H1 (cell line): ENCODE measurements around the gene SLC22A3. TPM values are rescaled to one million over a fixed set of nuclear protein-coding genes. Genes with fewer than 3 reads are reported as not detected.

ENCODE experiments used
- CTCF ChIA-PET: fragments of 300-600 bp; sonication (Branson Sonifier 250); formaldehyde crosslinking; loops from one replicate; lab custom pipeline; 2021; ENCODE audit not compliant: partially characterized antibody; lab: Charles Lee
- POLR2A ChIA-PET: fragments of 300-600 bp; sonication (Branson Sonifier 250); formaldehyde crosslinking; loops from one replicate; lab custom pipeline; 2021; ENCODE audit warnings: inconsistent platforms; ENCODE audit not compliant: partially characterized antibody; lab: Charles Lee
- DNase-seq, 2 experiments: peaks; one replicate each; pipeline versions ENCODE4 v3.0.0 to v3.0.0-alpha.2; 2010 to 2022; ENCODE audit warnings: low spot score in 2 of 2, low read depth in 1 of 2, mixed read lengths in 1 of 2
- FAIRE-seq: peaks from 2 replicates; lab custom pipeline; 2011; peaks lifted over from hg19 to GRCh38; lab: Jason Lieb, UNC
- H2AFZ ChIP-seq: 2 replicates; pipeline ENCODE4 v1.8.1; 2012; ENCODE audit warnings: low read length, inconsistent platforms
- H2AK5ac ChIP-seq: 2 replicates; pipeline ENCODE4 v1.6.1; 2013; ENCODE audit warnings: low read depth, low read length
- H2BK120ac ChIP-seq: replicated peaks from 2 replicates; pipeline ENCODE3; 2013; ENCODE audit warnings: low read depth, low read length, inconsistent platforms
- H2BK12ac ChIP-seq: 2 replicates; pipeline ENCODE4 v1.6.1; 2013; ENCODE audit warnings: low read depth, low read length
- H2BK15ac ChIP-seq: 2 replicates; pipeline ENCODE4 v1.6.1; 2013; ENCODE audit warnings: low read length
- H2BK20ac ChIP-seq: 2 replicates; pipeline ENCODE4 v1.6.1; 2013; ENCODE audit warnings: low read length
- H2BK5ac ChIP-seq: 2 replicates; pipeline ENCODE4 v1.6.1; 2013; ENCODE audit warnings: low read depth, low read length
- H3K14ac ChIP-seq: 2 replicates; pipeline ENCODE4 v1.6.1; 2013; ENCODE audit warnings: inconsistent platforms; ENCODE audit not compliant: insufficient read length
- H3K18ac ChIP-seq: 2 replicates; pipeline ENCODE4 v1.6.1; 2013; ENCODE audit warnings: low read length; ENCODE audit errors: extremely low read depth
- H3K23ac ChIP-seq: 2 replicates; pipeline ENCODE4 v1.6.1; 2013; ENCODE audit warnings: inconsistent platforms; ENCODE audit not compliant: insufficient read length
- H3K23me2 ChIP-seq: 2 replicates; pipeline ENCODE4 v1.6.1; 2013; ENCODE audit warnings: low read depth, low read length
- H3K27ac ChIP-seq: 2 replicates; pipeline ENCODE4 v1.6.1; 2011; ENCODE audit warnings: low read depth, low read length, inconsistent platforms
- H3K27me3 ChIP-seq, 4 experiments: replicated peaks in 1 of 4; 1 replicate in 1 of 4; 2 replicates in 3 of 4; pipeline versions ENCODE4 v1.6.1 to v1.8.1; 2011 to 2013; ENCODE audit warnings: low read length in 3 of 4, mild to moderate bottlenecking in 3 of 4, inconsistent platforms in 2 of 4, mixed read lengths in 2 of 4, moderate library complexity in 1 of 4; ENCODE audit not compliant: control insufficient read depth in 3 of 4, insufficient read depth in 3 of 4; ENCODE audit errors: extremely low read depth in 1 of 4
- H3K36me3 ChIP-seq, 4 experiments: 2 replicates each; pipeline versions ENCODE4 v1.6.1 to v1.8.1; 2011 to 2013; ENCODE audit warnings: mild to moderate bottlenecking in 4 of 4, low read length in 3 of 4, moderate library complexity in 2 of 4, control low read depth in 1 of 4, inconsistent platforms in 1 of 4; ENCODE audit not compliant: insufficient read depth in 4 of 4, control insufficient read depth in 2 of 4
- H3K4ac ChIP-seq: replicated peaks from 2 replicates; pipeline ENCODE3; 2013; ENCODE audit warnings: low read length, low read depth, mixed read lengths, inconsistent platforms; ENCODE audit not compliant: insufficient read length
- H3K4me1 ChIP-seq, 4 experiments: replicated peaks in 1 of 4; 1 replicate in 1 of 4; 2 replicates in 3 of 4; pipeline versions ENCODE4 v1.6.1 to v1.8.1; 2011 to 2013; ENCODE audit warnings: low read length in 3 of 4, inconsistent platforms in 2 of 4, mixed read lengths in 1 of 4; ENCODE audit not compliant: insufficient read depth in 4 of 4, control insufficient read depth in 3 of 4
- H3K4me2 ChIP-seq, 2 experiments: 2 replicates each; pipeline versions ENCODE4 v1.6.1 to v1.8.1; 2011 to 2013; ENCODE audit warnings: low read depth in 2 of 2, low read length in 2 of 2, control low read depth in 1 of 2, inconsistent platforms in 1 of 2, mild to moderate bottlenecking in 1 of 2; ENCODE audit not compliant: insufficient read depth in 1 of 2
- H3K4me3 ChIP-seq, 4 experiments: fragments of 200-600, 300-600 bp in 1 of 4; sonication (generic), shearing (Covaris generic), sonication (Bioruptor Twin) in 1 of 4; 2 replicates each; pipeline versions ENCODE4 v1.5.1 to v1.8.1; 2011 to 2016; ENCODE audit warnings: low read length in 4 of 4, low read depth in 3 of 4, control low read depth in 2 of 4, inconsistent platforms in 2 of 4, mild to moderate bottlenecking in 2 of 4, mixed read lengths in 1 of 4, moderate library complexity in 1 of 4; ENCODE audit not compliant: insufficient read depth in 2 of 4; ENCODE audit errors: extremely low read depth in 1 of 4
- H3K56ac ChIP-seq: replicated peaks from 2 replicates; pipeline ENCODE3; 2013; ENCODE audit warnings: low read depth, mild to moderate bottlenecking, mixed read lengths, low read length, inconsistent platforms; ENCODE audit not compliant: insufficient read length
- H3K79me1 ChIP-seq: 2 replicates; pipeline ENCODE4 v1.6.1; 2013; ENCODE audit warnings: low read depth, low read length, control low read depth
- H3K79me2 ChIP-seq, 2 experiments: 2 replicates each; pipeline versions ENCODE4 v1.6.1 to v1.8.1; 2012 to 2013; ENCODE audit warnings: low read length in 2 of 2, mild to moderate bottlenecking in 2 of 2, inconsistent platforms in 1 of 2; ENCODE audit not compliant: insufficient read depth in 2 of 2, control insufficient read depth in 1 of 2
- H3K9ac ChIP-seq, 4 experiments: replicated peaks in 1 of 4; 1 replicate in 1 of 4; 2 replicates in 3 of 4; pipeline versions ENCODE4 v1.6.1 to v1.8.1; 2011 to 2013; ENCODE audit warnings: low read depth in 3 of 4, low read length in 3 of 4, control low read depth in 2 of 4, mild to moderate bottlenecking in 2 of 4, moderate library complexity in 2 of 4, inconsistent platforms in 1 of 4; ENCODE audit errors: extremely low read depth in 1 of 4
- H3K9me3 ChIP-seq, 2 experiments: 2 replicates each; pipeline versions ENCODE4 v1.6.1 to v1.8.1; 2012 to 2013; ENCODE audit warnings: mild to moderate bottlenecking in 2 of 2, moderate library complexity in 2 of 2, control low read depth in 1 of 2, inconsistent platforms in 1 of 2, low read depth in 1 of 2, low read length in 1 of 2, mixed read lengths in 1 of 2; ENCODE audit not compliant: insufficient read depth in 2 of 2
- H4K20me1 ChIP-seq, 2 experiments: replicated peaks in 1 of 2; 2 replicates each; pipeline versions ENCODE3 to v1.8.1; 2011 to 2013; ENCODE audit warnings: inconsistent platforms in 2 of 2, low read length in 2 of 2, mild to moderate bottlenecking in 1 of 2; ENCODE audit not compliant: insufficient read depth in 2 of 2, control insufficient read depth in 1 of 2
- H4K5ac ChIP-seq: 2 replicates; pipeline ENCODE4 v1.6.1; 2013; ENCODE audit warnings: low read length, low read depth, mixed read lengths, inconsistent platforms; ENCODE audit not compliant: insufficient read length
- H4K8ac ChIP-seq: 2 replicates; pipeline ENCODE4 v1.8.0; 2013; ENCODE audit warnings: mild to moderate bottlenecking, moderate library complexity, low read length, inconsistent platforms; ENCODE audit not compliant: insufficient read depth; ENCODE audit errors: extremely low read depth
- H4K91ac ChIP-seq: replicated peaks from 2 replicates; pipeline ENCODE3; 2013; ENCODE audit warnings: low read length, mixed read lengths, inconsistent platforms; ENCODE audit not compliant: insufficient read length
- CBX8 ChIP-seq: fragments of 300-800, 300-1000 bp; sonication (generic); IDR thresholded peaks from 2 replicates; pipeline ENCODE4 v1.7.1; 2016; ENCODE audit warnings: low read depth, low read length, borderline replicate concordance
- EP300 ChIP-seq, 2 experiments: IDR thresholded peaks; 1 replicate in 1 of 2; 2 replicates in 1 of 2; pipeline ENCODE4 v1.6.1; 2011 to 2012; ENCODE audit warnings: low read depth in 2 of 2, low read length in 2 of 2, mild to moderate bottlenecking in 2 of 2, borderline replicate concordance in 1 of 2, inconsistent platforms in 1 of 2, moderate library complexity in 1 of 2
- WGBS, 2 experiments: shearing (Covaris generic) in 1 of 2; methylation state at CpG; one replicate each; pipeline versions ENCODE4 v1.1.6 to v1.1.7; 2013 to 2015; ENCODE audit warnings: low lambda C conversion rate in 2 of 2, mixed read lengths in 2 of 2, inconsistent platforms in 1 of 2, low coverage in 1 of 2, missing lambda C conversion rate in 1 of 2; ENCODE audit not compliant: insufficient replicate concordance in 2 of 2, insufficient coverage in 1 of 2, insufficient read length in 1 of 2; ENCODE audit errors: extremely low coverage in 1 of 2, missing lambda C conversion rate in 1 of 2; 5-methylcytosine and 5-hydroxymethylcytosine counted together
- polyA plus RNA-seq, 7 experiments: library from polyadenylated mRNA; depleted of rRNA in 3 of 7; stranded (reverse) in 5 of 7; unstranded in 2 of 7; fragments of >200 nt in 5 of 7; fragments of 200-250 nt in 2 of 7; gene quantifications; 1 replicate in 5 of 7; 2 replicates in 1 of 7; 4 replicates in 1 of 7; pipeline versions ENCODE4 v1.2.1 to v1.2.3, GENCODE V29; 2011 to 2013; ENCODE audit warnings: missing spikeins in 2 of 7, mixed read lengths in 2 of 7
- total RNA-seq: library from RNA; stranded (reverse); fragmentation: NEBNext Ultra II Directional; extraction: Animal tissue kit (Norgen Biotek cat#: 25700); gene quantifications from 2 replicates; pipeline ENCODE4 v1.2.1, GENCODE V29; 2021

SLC22A3 gene
- total and polyA plus RNA-seq, 2 of the 8 experiments (the other 6 are each of a cell fraction or from before 2014, with no cell fraction given) = 1.0 to 2.9 TPM

DNA sequence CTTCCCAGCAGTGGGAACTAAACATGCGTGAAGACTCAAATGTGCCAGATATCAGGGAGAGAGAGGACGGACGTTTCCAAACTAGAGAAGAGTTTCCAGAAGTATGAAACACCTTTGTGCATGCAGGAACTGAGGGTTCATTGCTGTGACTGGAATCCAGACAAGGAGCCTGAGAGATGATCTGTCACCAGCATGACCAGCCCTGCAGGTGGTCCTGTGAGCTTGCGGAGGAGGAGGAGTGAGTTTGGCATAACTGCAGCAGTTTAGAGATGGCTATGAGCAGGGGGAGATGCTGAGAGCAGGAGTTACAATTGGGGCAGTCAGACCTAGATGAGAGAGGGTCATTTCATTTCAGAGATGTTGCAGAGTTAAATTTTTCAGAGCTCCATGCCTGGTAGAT is 89.6 kb downstream of the SLC22A3 start:
- FAIRE-seq (no peak), DNase-seq (no peak)
- Histone ChIP-seq H3K56ac (no peak overlapping the region), H3K27ac (no peak overlapping the region), H2AK5ac (no peak overlapping the region), H4K8ac (no peak overlapping the region), H3K79me1 (no peaks in the 10 kb centered on the region), H3K4me2 (no peak overlapping the region), H3K18ac (no peak overlapping the region), H4K5ac (no peak overlapping the region), H2BK15ac (no peak overlapping the region), H3K14ac (no peak overlapping the region), H3K27me3 (no peaks in the 10 kb centered on the region; a peak in 1 of 7 replicates), H3K23me2 (no peaks in the 10 kb centered on the region), H2BK120ac (no peak overlapping the region), H3K36me3 (no peaks in the 10 kb centered on the region), H2BK12ac (no peak overlapping the region), H2BK5ac (no peak overlapping the region), H3K4me3 (no peak overlapping the region), H3K4ac (no peak overlapping the region), H4K91ac (no peak overlapping the region), H3K4me1 (no peaks in the 10 kb centered on the region; a peak in 1 of 7 replicates), H3K9me3 (no peaks in the 10 kb centered on the region), H3K23ac (no peak overlapping the region), H3K79me2 (no peaks in the 10 kb centered on the region), H3K9ac (no peak overlapping the region), H2BK20ac (no peak overlapping the region), H4K20me1 (no peaks in the 10 kb centered on the region), H2AFZ (no peak overlapping the region)
- CTCF ChIA-PET = interaction anchor here (3.4 kb wide), 1 partner anchor 18 kb away, joined by 12 read pairs; no protein-coding TSS in a partner anchor
- WGBS, 2 experiments = 90% methylated on average over 4 of the region's 4 CpGs; no CpG with 5 or more reads in 1 of the 2 experiments
- POLR2A ChIA-PET = interaction anchor here (1.2 kb wide), 1 partner anchor 10 kb away, joined by 3 read pairs; no protein-coding TSS in a partner anchor
- TF ChIP-seq CBX8 (no peak), EP300 (IDR thresholded peaks at IDR 0.05; ENCODE audit: borderline replicate concordance in 1 of 2, low read depth in 2 of 2, low read length in 2 of 2) (no peak)
